Measurements from ENCODE around the gene CRISPLD2.
A peak's percentile ranks its signal among the peaks of the same experiment; 100 is the strongest.

CRISPLD2 gene

GRCh38 chr16:84807776-84808175, 12.0 kb upstream of the CRISPLD2 start:
- DNase-seq (ENCODE audit: low read depth) = no peak
- H3K4me3 ChIP-seq (ENCODE audit: low read length) = no peak overlapping the region
- TF ChIP-seq CTCF (conservative IDR thresholded peaks at IDR 0.05; ENCODE audit: low read length) = no peak

- DNase-seq (ENCODE audit: low read depth) = no peak
- TF ChIP-seq CTCF (conservative IDR thresholded peaks at IDR 0.05; ENCODE audit: low read length) = no peak
- no peak overlapping the region for H3K4me3 ChIP-seq (ENCODE audit: low read length)
These were observed 11.0 kb upstream of the CRISPLD2 start for GRCh38 chr16:84808826-84809225.

- peak; percentile 85 for DNase-seq (ENCODE audit: low read depth)
- H3K4me3 ChIP-seq (ENCODE audit: low read length) = no peak overlapping the region
- TF ChIP-seq CTCF (conservative IDR thresholded peaks at IDR 0.05; ENCODE audit: low read length) = no peak
These were observed 9.1 kb upstream of the CRISPLD2 start for GRCh38 chr16:84810518-84811273.

GRCh38 chr16:84811529-84811928, 8.3 kb upstream of the CRISPLD2 start:
- DNase-seq (ENCODE audit: low read depth) = no peak
- TF ChIP-seq CTCF (conservative IDR thresholded peaks at IDR 0.05; ENCODE audit: low read length) = no peak
- no peak overlapping the region for H3K4me3 ChIP-seq (ENCODE audit: low read length)

GRCh38 chr16:84813141-84813934, 6.4 kb upstream of the CRISPLD2 start:
- no peak for TF ChIP-seq CTCF (conservative IDR thresholded peaks at IDR 0.05; ENCODE audit: low read length)
- H3K4me3 ChIP-seq (ENCODE audit: low read length) = no peak overlapping the region
- DNase-seq (ENCODE audit: low read depth) = no peak

- DNase-seq (ENCODE audit: low read depth) = no peak
- H3K4me3 ChIP-seq (ENCODE audit: low read length) = no peak overlapping the region
- TF ChIP-seq CTCF (conservative IDR thresholded peaks at IDR 0.05; ENCODE audit: low read length) = no peak
These were observed 4.3 kb upstream of the CRISPLD2 start for GRCh38 chr16:84815462-84815861.

- no peak for TF ChIP-seq CTCF (conservative IDR thresholded peaks at IDR 0.05; ENCODE audit: low read length)
- no peak overlapping the region for H3K4me3 ChIP-seq (ENCODE audit: low read length)
- DNase-seq (ENCODE audit: low read depth) = no peak
These were observed 3.8 kb upstream of the CRISPLD2 start for GRCh38 chr16:84816023-84816422.
